Neural cell (in vitro differentiated cells): Measurements from ENCODE around the gene DGKB. TPM values are rescaled to one million over a fixed set of nuclear protein-coding genes. Genes with fewer than 3 reads are reported as not detected.

Source experiments
- H2AFZ ChIP-seq: fragments of 200-600, 300-800 bp; sonication (generic), shearing (Covaris generic); 2 replicates; pipeline ENCODE4 v1.6.0; 2014; ENCODE audit warnings: low read depth, mild to moderate bottlenecking, antibody characterized with exemption, low read length, moderate library complexity
- H3F3A ChIP-seq: fragments of 200-600 bp; shearing (Covaris generic); 2 replicates; pipeline ENCODE4 v1.6.1; 2016; ENCODE audit warnings: mild to moderate bottlenecking, moderate library complexity, mixed read lengths, antibody characterized with exemption, low read length; ENCODE audit not compliant: insufficient read depth, poor library complexity, severe bottlenecking
- H3K27ac ChIP-seq: fragments of 200-600, 300-800 bp; sonication (generic), shearing (Covaris generic); 2 replicates; pipeline ENCODE4 v1.5.1; 2014; ENCODE audit warnings: mild to moderate bottlenecking, low read length, moderate library complexity
- H3K27me3 ChIP-seq: fragments of 300-800, 200-600 bp; sonication (generic), shearing (Covaris generic); 2 replicates; pipeline ENCODE4 v1.6.0; 2014; ENCODE audit warnings: mild to moderate bottlenecking, low read depth, low read length, moderate library complexity; ENCODE audit not compliant: insufficient read depth
- H3K36me3 ChIP-seq: fragments of 300-800, 200-600 bp; sonication (generic), shearing (Covaris generic); 2 replicates; pipeline ENCODE4 v1.5.1; 2014; ENCODE audit warnings: mild to moderate bottlenecking, antibody characterized with exemption, low read length, moderate library complexity; ENCODE audit not compliant: insufficient read depth
- H3K4me2 ChIP-seq: fragments of 300-800, 200-600 bp; sonication (generic), shearing (Covaris generic); 2 replicates; pipeline ENCODE4 v1.6.0; 2014; ENCODE audit warnings: mild to moderate bottlenecking, low read length
- H3K4me3 ChIP-seq: fragments of 300-800, 200-600 bp; sonication (generic), shearing (Covaris generic); 2 replicates; pipeline ENCODE4 v1.5.1; 2014; ENCODE audit warnings: mild to moderate bottlenecking, low read length, moderate library complexity
- H3K79me2 ChIP-seq: fragments of 200-600 bp; shearing (Covaris generic); replicated peaks from 2 replicates; pipeline ENCODE4 v1.6.0; 2014; ENCODE audit warnings: mild to moderate bottlenecking, low read length, moderate library complexity; ENCODE audit not compliant: insufficient read depth
- H3K9ac ChIP-seq: fragments of 300-800, 200-600 bp; sonication (generic), shearing (Covaris generic); 2 replicates; pipeline ENCODE4 v1.6.1; 2016; ENCODE audit warnings: mild to moderate bottlenecking, low read length, mixed read lengths
- H3K9me2 ChIP-seq: fragments of 200-600 bp; shearing (Covaris generic); 2 replicates; pipeline ENCODE4 v1.6.1; 2016; ENCODE audit warnings: mild to moderate bottlenecking, low read length, mixed read lengths; ENCODE audit not compliant: insufficient read depth
- H3K9me3 ChIP-seq: fragments of 200-600, 300-800 bp; sonication (generic), shearing (Covaris generic); 2 replicates; pipeline ENCODE4 v1.6.1; 2016; ENCODE audit warnings: mild to moderate bottlenecking, mixed run types, low read length, moderate library complexity, mixed read lengths
- H4K20me1 ChIP-seq: fragments of 200-600 bp; shearing (Covaris generic); 2 replicates; pipeline ENCODE4 v1.6.1; 2016; ENCODE audit warnings: mild to moderate bottlenecking, mixed run types; ENCODE audit not compliant: insufficient read depth
- CTCF ChIP-seq: fragments of 450-650 bp; IDR thresholded peaks from 2 replicates; pipeline ENCODE4 v1.5.1; 2014; ENCODE audit warnings: antibody characterized with exemption, mild to moderate bottlenecking, moderate library complexity; ENCODE audit not compliant: poor library complexity, severe bottlenecking
- EP300 ChIP-seq: fragments of 450-650 bp; conservative IDR thresholded peaks from 2 replicates; pipeline ENCODE4 v1.6.1; 2014; ENCODE audit warnings: antibody characterized with exemption, mild to moderate bottlenecking, moderate library complexity; ENCODE audit not compliant: poor library complexity, severe bottlenecking
- EZH2 ChIP-seq: fragments of 200-600, 300-800 bp; shearing (Covaris generic), sonication (generic); IDR thresholded peaks from 2 replicates; pipeline ENCODE4 v1.6.1; 2014; ENCODE audit warnings: antibody characterized with exemption, low read length, borderline replicate concordance, mild to moderate bottlenecking; ENCODE audit not compliant: insufficient read depth, poor library complexity, severe bottlenecking
- MXI1 ChIP-seq: fragments of 450-650 bp; conservative IDR thresholded peaks from 2 replicates; pipeline ENCODE4 v1.6.1; 2014; ENCODE audit warnings: antibody characterized with exemption, mild to moderate bottlenecking; ENCODE audit not compliant: poor library complexity, severe bottlenecking
- POLR2AphosphoS5 ChIP-seq: IDR thresholded peaks from 2 replicates; pipeline ENCODE4 v1.6.1; 2012
- RAD21 ChIP-seq: fragments of 450-650 bp; conservative IDR thresholded peaks from 2 replicates; pipeline ENCODE4 v1.6.1; 2014; ENCODE audit warnings: antibody characterized with exemption, mild to moderate bottlenecking, moderate library complexity
- REST ChIP-seq: IDR thresholded peaks from 2 replicates; pipeline ENCODE4 v1.6.1; 2012; ENCODE audit warnings: borderline replicate concordance
- SMC3 ChIP-seq: fragments of 450-650 bp; conservative IDR thresholded peaks from 2 replicates; pipeline ENCODE4 v1.6.1; 2014; ENCODE audit warnings: antibody characterized with exemption, mild to moderate bottlenecking, moderate library complexity; ENCODE audit not compliant: poor library complexity
- TAF1 ChIP-seq: IDR thresholded peaks from 2 replicates; pipeline ENCODE4 v1.6.1; 2012; ENCODE audit warnings: low read depth
- polyA plus RNA-seq: library from polyadenylated mRNA; depleted of rRNA; stranded (reverse); fragments of >200 nt; gene quantifications from 2 replicates; pipeline ENCODE4 v1.2.3, GENCODE V29; 2014

Gene DGKB
- polyA plus RNA-seq, 1 donor from 2014 or later, result 0.20 TPM

- Histone ChIP-seq H3K4me2 (no peak overlapping the region), H3K9me2 (no peaks in the 10 kb centered on the region), H3K4me3 (no peak overlapping the region), H3K36me3 (no peaks in the 10 kb centered on the region), H3K27me3 (no peaks in the 10 kb centered on the region), H4K20me1 (no peaks in the 10 kb centered on the region), H3K9ac (no peak overlapping the region), H3K27ac (no peak overlapping the region), H3F3A (no peaks in the 10 kb centered on the region), H3K9me3 (no peaks in the 10 kb centered on the region), H3K79me2 (no peaks in the 10 kb centered on the region), H2AFZ (no peak overlapping the region)
- TF ChIP-seq MXI1 (no peak), RAD21 (no peak), SMC3 (no peak), CTCF (no peak), POLR2AphosphoS5 (no peak), REST (no peak), EP300 (no peak), EZH2 (no peak), TAF1 (no peak)
Observed at GRCh38 chr7:14628516-14628915, 274.0 kb downstream of the DGKB start.

GRCh38 chr7:14626076-14626475 lies 276.5 kb downstream of the DGKB start:
- Histone ChIP-seq H3K9me3 (no peaks in the 10 kb centered on the region), H4K20me1 (no peaks in the 10 kb centered on the region), H3K79me2 (no peaks in the 10 kb centered on the region), H3K36me3 (no peaks in the 10 kb centered on the region), H3F3A (no peaks in the 10 kb centered on the region), H3K4me3 (no peak overlapping the region), H3K9me2 (no peaks in the 10 kb centered on the region), H3K9ac (no peak overlapping the region), H2AFZ (no peak overlapping the region), H3K27ac (no peak overlapping the region), H3K4me2 (no peak overlapping the region), H3K27me3 (no peaks in the 10 kb centered on the region)
- no peak for TF ChIP-seq EZH2
- peak; percentile 22 for TF ChIP-seq POLR2AphosphoS5

GRCh38 chr7:14622559-14622958 lies 280.0 kb downstream of the DGKB start:
- no peak overlapping the region for H3K27ac ChIP-seq
- H2AFZ ChIP-seq, result no peak overlapping the region
- H3K36me3 ChIP-seq, result no peaks in the 10 kb centered on the region
- no peak overlapping the region for H3K4me2 ChIP-seq
- no peaks in the 10 kb centered on the region for H3K79me2 ChIP-seq
- no peaks in the 10 kb centered on the region for H3K9me3 ChIP-seq
- no peaks in the 10 kb centered on the region for H4K20me1 ChIP-seq
- H3K4me3 ChIP-seq, result no peak overlapping the region
- no peaks in the 10 kb centered on the region for H3F3A ChIP-seq
- no peak overlapping the region for H3K9ac ChIP-seq
- no peaks in the 10 kb centered on the region for H3K9me2 ChIP-seq
- H3K27me3 ChIP-seq, result no peaks in the 10 kb centered on the region
- TF ChIP-seq REST (no peak), EZH2 (no peak), SMC3 (no peak), CTCF (no peak), MXI1 (no peak), TAF1 (no peak), RAD21 (no peak), POLR2AphosphoS5 (no peak), EP300 (no peak)
